IPS-15b (cell line): Measurements from ENCODE around the gene ANK2.
"Not testable (repeated sequence)": the region's sequence is repeated elsewhere in the genome, so short reads cannot be mapped to it uniquely, and the experiment has no call there.

Experiments
- H3K27me3 ChIP-seq: one replicate; pipeline ENCODE4 v1.6.1; 2013; ENCODE audit warnings: low read length; ENCODE audit not compliant: control insufficient read depth, insufficient read depth
- H3K36me3 ChIP-seq: one replicate; pipeline ENCODE4 v1.6.1; 2013; ENCODE audit warnings: low read length; ENCODE audit not compliant: control insufficient read depth, insufficient read depth
- H3K4me1 ChIP-seq: one replicate; pipeline ENCODE4 v1.6.1; 2013; ENCODE audit warnings: mild to moderate bottlenecking, low read length; ENCODE audit not compliant: control insufficient read depth, insufficient read depth
- H3K4me3 ChIP-seq: one replicate; pipeline ENCODE4 v1.5.1; 2013; ENCODE audit warnings: low read depth, low read length
- H3K9ac ChIP-seq: one replicate; pipeline ENCODE4 v1.6.1; 2013; ENCODE audit warnings: low read depth, mild to moderate bottlenecking, low read length
- H3K9me3 ChIP-seq: one replicate; pipeline ENCODE4 v1.6.1; 2013; ENCODE audit warnings: mild to moderate bottlenecking, low read length; ENCODE audit not compliant: control insufficient read depth, insufficient read depth

ANK2 gene

GRCh38 chr4:113052379-113052951 is 3.0 kb downstream of the ANK2 start:
- Histone ChIP-seq H3K9ac (no peak overlapping the region), H3K36me3 (no peaks in the 10 kb centered on the region), H3K27me3 (no peaks in the 10 kb centered on the region), H3K4me3 (no peak overlapping the region), H3K9me3 (no peaks in the 10 kb centered on the region), H3K4me1 (peaks cover 18% of the 10 kb centered on the region)

- H3K4me1 ChIP-seq: peaks cover 18% of the 10 kb centered on the region
- no peaks in the 10 kb centered on the region for H3K9me3 ChIP-seq
Measured at GRCh38 chr4:113053883-113054282, 4.4 kb downstream of the ANK2 start.

GRCh38 chr4:113056318-113056717 is 6.9 kb downstream of the ANK2 start:
- Histone ChIP-seq H3K4me1 (peaks cover 8% of the 10 kb centered on the region), H3K36me3 (no peaks in the 10 kb centered on the region), H3K9me3 (no peaks in the 10 kb centered on the region)

More at GRCh38 chr4:113053883-113054282, 4.4 kb downstream of the ANK2 start:
- no peak overlapping the region for H3K4me3 ChIP-seq
- no peaks in the 10 kb centered on the region for H3K27me3 ChIP-seq
- H3K9ac ChIP-seq: no peak overlapping the region
- no peaks in the 10 kb centered on the region for H3K36me3 ChIP-seq

GRCh38 chr4:113057891-113058290 is 8.4 kb downstream of the ANK2 start:
- Histone ChIP-seq H3K4me1 (peaks cover 8% of the 10 kb centered on the region), H3K36me3 (no peaks in the 10 kb centered on the region), H3K4me3 (no peak overlapping the region), H3K9ac (no peak overlapping the region), H3K9me3 (no peaks in the 10 kb centered on the region), H3K27me3 (no peaks in the 10 kb centered on the region)

More at GRCh38 chr4:113056318-113056717, 6.9 kb downstream of the ANK2 start:
- H3K27me3 ChIP-seq: no peaks in the 10 kb centered on the region
- H3K9ac ChIP-seq: no peak overlapping the region
- no peak overlapping the region for H3K4me3 ChIP-seq

- Histone ChIP-seq H3K4me1 (peaks cover 23% of the 10 kb centered on the region), H3K4me3 (no peak overlapping the region), H3K27me3 (no peaks in the 10 kb centered on the region), H3K36me3 (no peaks in the 10 kb centered on the region), H3K9ac (no peak overlapping the region), H3K9me3 (no peaks in the 10 kb centered on the region)
Measured at GRCh38 chr4:113059449-113060182, 10.2 kb downstream of the ANK2 start.

GRCh38 chr4:113060853-113061252 is 11.4 kb downstream of the ANK2 start:
- Histone ChIP-seq H3K9ac (no peak overlapping the region), H3K27me3 (no peaks in the 10 kb centered on the region), H3K36me3 (no peaks in the 10 kb centered on the region), H3K4me1 (peaks cover 29% of the 10 kb centered on the region), H3K9me3 (no peaks in the 10 kb centered on the region), H3K4me3 (no peak overlapping the region)

- no peak overlapping the region for H3K4me3 ChIP-seq
- H3K9ac ChIP-seq: no peak overlapping the region
- H3K4me1 ChIP-seq: peaks cover 29% of the 10 kb centered on the region
- H3K9me3 ChIP-seq: no peaks in the 10 kb centered on the region
- no peaks in the 10 kb centered on the region for H3K36me3 ChIP-seq
- no peaks in the 10 kb centered on the region for H3K27me3 ChIP-seq
Measured at GRCh38 chr4:113064244-113064643, 14.8 kb downstream of the ANK2 start.

- Histone ChIP-seq H3K9me3 (no peaks in the 10 kb centered on the region), H3K4me1 (peaks cover 28% of the 10 kb centered on the region), H3K4me3 (no peak overlapping the region), H3K27me3 (no peaks in the 10 kb centered on the region), H3K36me3 (no peaks in the 10 kb centered on the region), H3K9ac (no peak overlapping the region)
Measured at GRCh38 chr4:113065629-113066028, 16.2 kb downstream of the ANK2 start.

GRCh38 chr4:113068771-113069170 is 19.3 kb downstream of the ANK2 start:
- not testable (repeated sequence) for H3K9me3 ChIP-seq, H3K4me3 ChIP-seq, H3K9ac ChIP-seq, H3K36me3 ChIP-seq, H3K27me3 ChIP-seq
- peaks cover 12% of the 10 kb centered on the region for H3K4me1 ChIP-seq

GRCh38 chr4:113069212-113069892 is 19.9 kb downstream of the ANK2 start:
- Histone ChIP-seq H3K9me3 (no peaks in the 10 kb centered on the region), H3K36me3 (no peaks in the 10 kb centered on the region), H3K9ac (no peak overlapping the region), H3K4me1 (peaks cover 8% of the 10 kb centered on the region), H3K4me3 (no peak overlapping the region), H3K27me3 (no peaks in the 10 kb centered on the region)

- H3K36me3 ChIP-seq: no peaks in the 10 kb centered on the region
- no peak overlapping the region for H3K4me3 ChIP-seq
- no peak overlapping the region for H3K9ac ChIP-seq
- no peaks in the 10 kb centered on the region for H3K27me3 ChIP-seq
- no peaks in the 10 kb centered on the region for H3K9me3 ChIP-seq
- H3K4me1 ChIP-seq: no peaks in the 10 kb centered on the region
Measured at GRCh38 chr4:113070755-113071154, 21.3 kb downstream of the ANK2 start.

- Histone ChIP-seq H3K4me1 (no peaks in the 10 kb centered on the region), H3K36me3 (no peaks in the 10 kb centered on the region), H3K27me3 (no peaks in the 10 kb centered on the region), H3K9me3 (no peaks in the 10 kb centered on the region), H3K9ac (no peak overlapping the region), H3K4me3 (no peak overlapping the region)
Measured at GRCh38 chr4:113071274-113071673, 21.8 kb downstream of the ANK2 start.
